ENCODE measurements around the gene EXOC1. TPM values are rescaled to one million over a fixed set of nuclear protein-coding genes. Genes with fewer than 3 reads are reported as not detected.

The EXOC1 gene
- total RNA-seq (10 to 100 TPM; 16.0 to 26.3 (median 21.5) TPM), polyA plus RNA-seq (10 to 100 TPM; 13.1 to 23.6 TPM)
- long read RNA-seq, donor 1, transcript EXOC1-202 (18 exons, 3,248 nt) = major isoform, 8 of 41 reads
- long read RNA-seq, donor 1, partial matches to known transcripts = 9 of 41 reads
- long read RNA-seq, donor 1, other reads (novel, unspliced or antisense) = 24 of 41 reads
- long read RNA-seq, donor 2, transcript EXOC1-202 (18 exons, 3,248 nt) = major isoform, 12 of 48 reads
- long read RNA-seq, donor 2, partial matches to known transcripts = 4 of 48 reads
- long read RNA-seq, donor 2, other reads (novel, unspliced or antisense) = 31 of 48 reads
- long read RNA-seq, donor 3, partial matches to known transcripts = 11 of 56 reads
- long read RNA-seq, donor 3, other reads (novel, unspliced or antisense) = 40 of 56 reads

- intact Hi-C loops (cut with DNase I) = loop anchor here in 5 of 10 donors (1.0 to 10.0 kb wide), 5 partner anchors 95 to 509 kb away; partner anchors contain the start of genes CLOCK (in 4 of the 5), SRD5A3 (in 2 of the 5) and CEP135 (in 1 of the 5)
These were observed at the start of gene EXOC1 for GRCh38 chr4:55853484-55854046. Gene EXOC1, plus strand, starts transcription at chr4:55853648. Its CDS starts 4,676 bp downstream, at chr4:55858324.

GRCh38 chr4:55807556-55807955 is 45.9 kb upstream of the EXOC1 start:
- H3K9me3 ChIP-seq = no peaks in the 10 kb centered on the region
- no peak for ATAC-seq
- DNase-seq = no peak
- no peak for TF ChIP-seq CTCF (IDR thresholded peaks at IDR 0.05)
- peaks cover 0 to 23% (median 4%) of the 10 kb centered on the region in 7 donors for H3K27me3 ChIP-seq
- no peak overlapping the region for H3K4me3 ChIP-seq
- no peaks in the 10 kb centered on the region for H3K36me3 ChIP-seq
- no peak overlapping the region for H3K27ac ChIP-seq
- intact Hi-C loops (cut with DNase I) = no loop called here
- no peaks in the 10 kb centered on the region for H3K4me1 ChIP-seq

More at GRCh38 chr4:55853484-55854046, at the start of gene EXOC1:
- WGBS, 2 donors = 1% methylated on average over 50 of the region's 50 CpGs
- DNase-seq (peak; percentile 99), ATAC-seq (peak; percentile 99 to 100 (median 100))
- peaks cover 0 to 13% (median 6%) of the 10 kb centered on the region in 9 donors for H3K36me3 ChIP-seq
- peak within 1 kb of the TSS; percentile 72 to 95 (median 90) for H3K27ac ChIP-seq
- peaks cover 0 to 5% (median 0%) of the 10 kb centered on the region in 7 donors for H3K27me3 ChIP-seq
- peaks cover 0 to 28% (median 21%) of the 10 kb centered on the region in 9 donors for H3K4me1 ChIP-seq
- TF ChIP-seq CTCF (IDR thresholded peaks at IDR 0.05) = no peak
- H3K9me3 ChIP-seq = peaks cover 0 to 5% (median 0%) of the 10 kb centered on the region in 11 donors
- peak within 1 kb of the TSS; percentile 82 to 98 (median 95) for H3K4me3 ChIP-seq

DNA sequence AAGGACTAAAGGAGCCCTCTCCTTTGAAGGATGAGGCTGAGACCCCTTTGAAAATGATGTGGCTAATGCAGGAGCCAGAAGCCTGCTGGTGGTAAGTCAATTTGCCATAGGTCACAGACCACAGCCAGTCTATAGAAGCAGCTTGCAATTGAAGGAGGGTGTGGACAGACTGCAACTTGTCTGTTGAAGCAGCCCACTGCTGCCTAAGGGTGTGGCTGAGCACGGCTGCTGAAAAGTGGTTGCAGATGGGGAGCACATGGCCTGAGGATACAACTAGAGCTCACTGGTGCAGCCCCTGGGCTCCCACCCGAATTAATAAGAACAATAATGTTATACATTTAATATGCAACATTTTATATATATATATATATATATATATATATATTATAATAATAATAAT is 45.3 kb upstream of the EXOC1 start:
- WGBS, 2 donors = 44 to 55% methylated on average over 2 of the region's 2 CpGs

More for the DNA sequence above, 45.3 kb upstream of the EXOC1 start:
- Histone ChIP-seq H3K4me3 (no peak overlapping the region), H3K27ac (no peak overlapping the region), H3K36me3 (no peaks in the 10 kb centered on the region), H3K27me3 (peaks cover 0 to 23% (median 4%) of the 10 kb centered on the region in 7 donors), H3K9me3 (no peaks in the 10 kb centered on the region), H3K4me1 (no peaks in the 10 kb centered on the region)
- no peak for TF ChIP-seq CTCF (IDR thresholded peaks at IDR 0.05)
- intact Hi-C loops (cut with DNase I) = no loop called here
- no peak for DNase-seq
- no peak for ATAC-seq

All from heart right ventricle (tissue), 16 donors.